Cerebellar nuclear complex (tissue), 1 donor: ENCODE measurements around the gene SH2D1A.
"Not testable (repeated sequence)": the region's sequence is repeated elsewhere in the genome, so short reads cannot be mapped to it uniquely, and the experiment has no call there.

ENCODE experiments used
- DNase-seq, 2 experiments: peaks; one replicate each; lab custom pipeline; 2025; lab: John Stamatoyannopoulos, UW

SH2D1A gene

GRCh38 chrX:124346117-124346876 is at the start of gene SH2D1A:
SH2D1A (plus strand) TSS chrX:124346563; CDS start chrX:124346643, 80 bp downstream.
- DNase-seq, result no peak

GRCh38 chrX:124299323-124299722 is 47.0 kb upstream of the SH2D1A start:
- not testable (repeated sequence) for DNase-seq

- DNase-seq, result no peak
Observed at GRCh38 chrX:124300405-124300804, 46.0 kb upstream of the SH2D1A start.

- DNase-seq, result no peak
Observed at GRCh38 chrX:124307253-124307907, 39.0 kb upstream of the SH2D1A start.

GRCh38 chrX:124325732-124326131 is 20.6 kb upstream of the SH2D1A start:
- DNase-seq, result no peak

- DNase-seq, result no peak
Observed at GRCh38 chrX:124328765-124329164, 17.6 kb upstream of the SH2D1A start.

GRCh38 chrX:124332481-124333424 is 13.6 kb upstream of the SH2D1A start, which contains the start of gene TEX13D:
TEX13D (plus strand) TSS chrX:124332660; CDS start chrX:124332918, 258 bp downstream.
- no peak for DNase-seq

GRCh38 chrX:124333862-124334261 is 12.5 kb upstream of the SH2D1A start:
- DNase-seq, result no peak

GRCh38 chrX:124334555-124334954 is 11.8 kb upstream of the SH2D1A start:
- DNase-seq, result not testable (repeated sequence)

GRCh38 chrX:124335598-124335997 is 10.8 kb upstream of the SH2D1A start:
- DNase-seq, result no peak

GRCh38 chrX:124337916-124338315 is 8.4 kb upstream of the SH2D1A start:
- DNase-seq, result no peak

- no peak for DNase-seq
Observed at GRCh38 chrX:124338733-124339514, 7.4 kb upstream of the SH2D1A start.

- DNase-seq, result no peak
Observed at GRCh38 chrX:124341396-124342132, 4.8 kb upstream of the SH2D1A start.

GRCh38 chrX:124342174-124342867 is 4.0 kb upstream of the SH2D1A start:
- no peak for DNase-seq

- DNase-seq, result no peak
Observed at GRCh38 chrX:124343016-124343415, 3.3 kb upstream of the SH2D1A start.

- DNase-seq, result no peak
Observed at GRCh38 chrX:124344246-124344645, 2.1 kb upstream of the SH2D1A start.

- no peak for DNase-seq
Observed at GRCh38 chrX:124346877-124347241, 496 bp downstream of the SH2D1A start.

- no peak for DNase-seq
Observed at GRCh38 chrX:124347242-124347641, 879 bp downstream of the SH2D1A start.

- no peak for DNase-seq
Observed at GRCh38 chrX:124348182-124348581, 1.8 kb downstream of the SH2D1A start.

GRCh38 chrX:124348885-124349453 is 2.6 kb downstream of the SH2D1A start:
- DNase-seq, result no peak
